Hypothalamus (tissue), 51 donors: Measurements from ENCODE around the gene SRSF12.
A peak's percentile ranks its signal among the peaks of the same experiment; 100 is the strongest.
"Not testable (repeated sequence)": the region's sequence is repeated elsewhere in the genome, so short reads cannot be mapped to it uniquely, and the experiment has no call there.

Experiments used
- DNase-seq, 51 donors: peaks; one replicate each; lab custom pipeline; 2025; lab: John Stamatoyannopoulos, UW

Gene SRSF12

GRCh38 chr6:89079511-89080234 is 38.2 kb downstream of the SRSF12 start:
- peak in 24 of 51 donors; percentile 3 to 89 (median 23) for DNase-seq

GRCh38 chr6:89073840-89074239 is 44.0 kb downstream of the SRSF12 start:
- no peak for DNase-seq

DNA sequence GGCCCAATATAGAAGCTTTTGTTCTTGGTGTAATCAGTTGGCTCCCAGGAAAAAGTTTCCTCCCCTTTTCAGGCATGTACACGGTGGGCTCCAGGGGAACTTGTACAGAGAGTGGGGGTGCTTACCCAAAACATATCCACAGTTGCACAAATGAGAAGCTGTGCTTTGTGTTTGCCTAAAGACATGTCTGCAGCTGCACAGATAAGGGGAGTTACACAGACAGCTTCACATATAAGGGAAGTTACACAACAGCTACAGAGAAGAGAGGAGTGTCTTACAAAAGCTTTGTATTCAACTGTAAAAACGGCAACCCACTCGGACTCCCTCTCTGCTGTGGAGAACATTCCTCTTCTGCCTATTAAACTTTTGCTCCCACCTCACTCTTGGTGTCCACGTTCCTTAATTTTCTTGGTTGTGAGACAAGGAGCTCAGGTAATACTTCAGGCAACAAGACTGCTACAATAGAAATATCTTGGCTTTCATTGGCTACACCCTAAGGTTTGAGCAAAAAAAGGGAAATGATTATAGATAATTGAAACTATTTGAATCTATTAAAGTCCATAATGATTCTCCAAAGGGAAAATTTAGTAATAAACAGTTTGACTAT is 44.8 kb downstream of the SRSF12 start:
- DNase-seq, result peak in 3 of 51 donors; percentile 13 to 83 (median 31)

GRCh38 chr6:89071036-89071435 is 46.8 kb downstream of the SRSF12 start:
- no peak for DNase-seq

DNA sequence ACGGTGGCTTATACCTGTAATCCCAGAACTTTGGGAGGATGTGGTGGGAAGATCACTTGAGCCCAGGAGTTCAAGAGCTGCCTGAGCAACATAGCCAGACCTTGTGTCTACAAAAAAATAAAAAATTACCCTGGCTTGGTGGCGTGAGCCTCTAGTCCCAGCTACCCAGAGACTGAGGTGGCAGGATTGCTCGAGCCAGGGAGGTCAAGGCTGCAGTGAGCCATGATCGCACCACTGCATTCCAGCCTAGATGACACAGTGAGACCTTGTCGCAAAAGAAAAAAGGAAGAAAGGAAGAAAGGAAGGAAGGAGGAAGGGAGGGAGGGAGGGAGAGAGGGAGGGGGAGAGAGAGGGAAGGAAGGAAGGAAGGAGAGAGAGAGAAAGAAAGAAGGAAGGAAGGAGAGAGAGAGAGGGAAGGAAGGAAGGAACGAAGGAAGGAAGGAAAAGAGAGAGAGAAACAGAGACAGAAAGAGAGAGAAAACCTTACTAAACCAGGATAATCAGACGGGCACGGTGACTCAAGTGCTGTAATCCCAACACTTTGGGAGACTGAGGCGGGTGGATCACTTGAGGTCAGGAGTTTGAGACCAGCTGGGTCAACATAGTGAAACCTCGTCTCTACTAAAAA is 48.2 kb downstream of the SRSF12 start:
- DNase-seq, result no peak

GRCh38 chr6:89068695-89069094 is 49.2 kb downstream of the SRSF12 start:
- no peak for DNase-seq

DNA sequence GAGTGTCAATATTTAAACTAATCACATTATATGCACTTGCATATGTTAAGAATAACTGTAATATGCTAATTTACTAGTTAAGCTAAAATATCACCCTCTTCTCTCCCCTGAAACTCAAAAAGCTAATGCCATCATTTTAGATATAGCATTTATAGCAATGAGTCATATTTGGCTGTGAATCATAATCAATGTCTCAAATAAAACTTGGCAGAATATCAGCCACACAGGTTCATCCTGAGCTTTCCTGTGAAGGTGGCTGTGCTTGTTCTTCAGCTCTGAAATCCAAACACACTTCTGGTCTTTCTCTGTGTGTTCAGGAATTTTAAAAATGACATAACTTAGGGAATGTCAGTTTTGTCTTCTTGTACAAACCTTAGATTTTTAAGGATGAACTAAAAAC is 50.1 kb downstream of the SRSF12 start:
- no peak for DNase-seq

DNA sequence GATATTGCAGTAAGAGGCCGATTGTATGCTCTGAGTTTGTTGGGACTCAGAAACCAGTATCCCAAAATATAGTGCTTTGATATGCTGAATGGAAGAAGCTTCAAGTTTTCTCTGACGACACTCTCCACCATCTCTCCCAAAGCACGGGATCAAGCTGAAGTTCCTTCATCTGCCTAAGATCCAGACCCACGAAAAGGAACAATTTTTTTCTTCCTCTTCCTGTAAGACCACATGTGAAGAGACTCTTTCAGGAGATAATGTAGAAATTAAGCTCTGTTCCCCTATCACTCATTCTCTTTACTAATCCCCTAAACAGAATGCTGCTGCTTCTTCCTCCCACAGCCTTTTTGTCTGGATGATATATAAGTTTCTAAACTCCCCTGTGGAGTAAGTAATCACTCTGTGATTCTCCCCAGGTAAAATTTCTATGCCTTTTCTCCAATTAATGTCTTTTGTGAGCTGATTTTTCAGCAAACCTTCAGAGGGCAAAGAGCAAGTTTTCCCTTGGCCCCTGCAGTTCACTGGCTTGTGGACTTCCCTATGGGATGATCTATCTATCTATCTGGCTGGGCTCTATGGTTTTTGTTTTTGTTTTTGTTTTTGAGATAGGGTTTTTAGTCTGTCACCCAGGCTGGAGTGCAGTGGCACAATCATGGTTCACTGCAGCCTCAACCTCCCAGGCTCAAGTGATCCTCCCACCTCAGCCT is 50.8 kb downstream of the SRSF12 start:
- peak in 1 of 51 donors; percentile 8 for DNase-seq

DNA sequence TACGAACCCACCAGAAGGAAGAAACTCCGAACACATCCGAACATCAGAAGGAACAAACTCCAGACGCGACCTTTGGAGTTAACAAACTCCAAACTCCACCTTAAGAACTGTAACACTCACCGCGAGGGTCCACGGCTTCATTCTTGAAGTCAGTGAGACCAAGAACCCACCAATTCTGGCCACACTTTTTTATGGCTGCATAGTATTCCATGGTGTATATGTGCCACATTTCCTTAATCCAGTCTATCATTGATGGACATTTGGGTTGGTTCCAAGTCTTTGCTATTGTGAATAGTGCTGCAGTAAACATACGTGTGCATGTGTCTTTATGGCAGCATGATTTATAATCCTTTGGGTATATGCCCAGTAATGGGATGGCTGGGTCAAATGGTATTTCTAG is 51.8 kb downstream of the SRSF12 start:
- not testable (repeated sequence) for DNase-seq

DNA sequence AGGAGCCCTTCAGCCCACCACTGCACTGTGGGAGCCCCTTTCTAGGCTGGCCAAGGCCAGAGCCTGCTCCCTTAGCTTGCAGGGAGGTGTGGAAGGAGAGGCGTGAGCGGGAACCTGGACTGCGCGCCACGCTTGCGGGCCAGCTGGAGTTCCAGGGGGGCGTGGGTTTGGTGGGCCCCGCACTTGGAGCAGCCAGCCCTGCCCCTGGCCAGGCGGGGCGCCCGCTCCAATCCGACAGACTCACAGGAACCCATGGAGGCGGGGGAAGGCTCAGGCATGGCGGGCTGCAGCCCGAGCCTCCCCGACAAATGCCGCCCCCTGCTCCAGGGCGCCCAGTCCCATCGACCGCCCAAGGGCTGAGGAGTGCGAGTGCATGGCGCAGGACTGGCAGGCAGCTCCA is 52.9 kb downstream of the SRSF12 start:
- not testable (repeated sequence) for DNase-seq

DNA sequence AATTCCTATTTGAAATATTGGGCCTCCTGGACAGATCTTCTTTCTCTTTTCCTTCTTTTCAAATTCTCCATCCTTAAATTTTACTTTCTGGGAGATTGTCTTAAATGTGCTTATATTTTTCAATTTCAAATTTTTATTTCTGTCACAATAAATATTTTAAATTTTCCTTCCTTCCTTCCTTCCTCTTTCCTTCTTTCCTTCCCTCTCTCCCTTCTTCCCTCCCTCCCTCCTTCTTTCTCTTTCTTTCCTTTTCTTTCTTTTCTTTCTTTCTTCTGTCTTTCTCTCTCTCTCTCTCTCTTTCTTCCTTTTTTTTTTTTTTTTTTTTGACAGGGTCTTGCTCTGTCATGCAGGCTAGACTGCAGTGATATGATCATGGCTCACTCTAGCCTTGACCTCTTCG is 54.0 kb downstream of the SRSF12 start:
- DNase-seq, result no peak

DNA sequence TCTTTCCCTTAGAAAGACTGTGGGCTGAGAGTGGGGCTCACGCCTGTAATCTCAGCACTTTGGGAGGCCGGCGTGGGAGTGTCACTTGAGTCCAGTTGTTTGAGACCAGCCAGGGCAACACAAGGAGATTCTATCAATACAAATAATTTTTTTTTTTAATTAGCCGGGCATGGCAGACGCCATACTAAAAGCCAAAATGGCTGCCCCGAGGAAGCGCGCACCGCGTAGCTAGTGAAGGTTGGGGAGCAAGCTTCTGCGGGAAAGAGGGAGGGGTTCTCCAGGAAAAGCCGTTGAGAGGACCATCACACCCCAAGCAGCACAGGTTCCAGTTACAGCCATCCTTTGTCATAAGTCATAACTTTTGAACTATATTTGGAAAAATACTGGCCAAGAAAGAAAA is 58.6 kb downstream of the SRSF12 start:
- DNase-seq, result no peak

- no peak for DNase-seq
Observed at GRCh38 chr6:89058627-89059026, 59.2 kb downstream of the SRSF12 start.

DNA sequence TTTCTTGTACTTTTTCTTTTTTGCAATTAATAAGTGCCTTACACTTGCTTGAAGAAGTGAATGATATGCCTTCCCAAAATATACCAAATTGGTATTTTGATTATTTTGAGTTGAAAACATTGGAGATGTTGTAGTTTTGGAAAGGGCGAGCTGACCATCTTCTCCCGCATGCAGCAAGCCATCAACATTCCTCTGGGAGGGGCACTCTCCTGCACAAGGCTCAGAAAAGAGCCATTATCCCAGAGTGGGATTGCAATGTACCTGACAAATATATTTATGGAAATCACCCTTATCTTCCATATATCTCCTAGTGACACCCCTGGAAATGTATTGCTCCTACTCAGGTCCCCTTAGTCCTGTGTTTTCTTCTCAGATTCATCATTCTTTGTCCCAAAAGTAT is 60.1 kb downstream of the SRSF12 start:
- no peak for DNase-seq

GRCh38 chr6:89054208-89054607 is 63.7 kb downstream of the SRSF12 start:
- no peak for DNase-seq

DNA sequence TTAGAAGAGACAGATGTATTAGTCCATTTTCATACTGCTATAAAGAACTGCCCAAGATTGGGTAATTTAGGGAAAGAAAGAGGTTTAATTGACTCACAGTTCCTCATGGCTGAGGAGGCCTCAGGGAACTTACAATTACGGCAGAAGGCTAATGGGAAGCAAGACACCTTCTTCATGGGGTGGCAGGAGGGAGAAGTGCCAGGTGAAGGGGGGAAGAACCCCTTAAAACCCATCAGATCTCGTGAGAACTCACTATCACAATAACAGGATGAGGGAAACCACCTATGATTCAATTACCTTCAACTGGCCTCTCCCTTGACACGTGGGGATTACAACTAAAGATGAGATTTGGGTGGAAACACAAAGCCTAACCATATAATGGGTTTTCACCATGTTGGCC is 66.2 kb downstream of the SRSF12 start:
- DNase-seq, result no peak

DNA sequence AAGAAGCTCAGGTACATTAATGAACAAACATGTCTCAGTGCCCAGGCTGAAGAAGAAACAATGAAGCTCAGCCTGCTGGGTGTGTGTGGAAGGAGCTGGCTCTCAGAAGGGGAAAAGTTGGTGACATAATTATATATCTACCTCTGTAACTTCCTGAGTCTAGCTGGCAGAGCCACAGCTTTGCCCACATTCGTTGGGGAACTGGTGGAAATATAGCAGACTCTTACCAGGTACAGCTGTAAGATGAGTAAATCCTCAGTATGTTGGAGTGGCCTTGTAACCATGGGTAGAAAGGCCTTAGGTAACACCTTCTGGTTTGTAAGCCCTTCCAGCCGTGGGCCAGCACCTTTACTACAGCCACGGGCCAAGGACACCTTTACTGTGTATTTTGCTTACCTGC is 67.2 kb downstream of the SRSF12 start:
- no peak for DNase-seq

- DNase-seq, result no peak
Observed at GRCh38 chr6:89050155-89050554, 67.7 kb downstream of the SRSF12 start.

DNA sequence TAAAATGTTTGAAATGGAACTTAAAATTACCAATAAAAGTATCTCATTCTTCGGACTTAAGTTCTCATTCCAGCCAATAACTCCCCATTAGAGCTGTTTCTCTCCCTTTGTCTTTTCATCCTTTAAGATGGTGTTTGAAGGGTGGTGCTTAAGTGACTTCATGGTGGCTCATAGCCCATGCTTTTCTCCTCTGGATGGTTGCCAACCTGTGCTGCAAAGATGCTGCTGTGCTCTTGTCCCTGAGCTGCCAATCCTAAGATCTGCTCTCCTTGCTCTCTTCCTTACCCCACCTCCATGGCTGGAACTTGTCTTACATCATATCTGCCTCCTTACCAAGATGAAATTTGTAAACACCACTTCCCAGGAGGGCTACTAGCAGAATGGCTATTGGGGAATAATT is 68.9 kb downstream of the SRSF12 start:
- no peak for DNase-seq

DNA sequence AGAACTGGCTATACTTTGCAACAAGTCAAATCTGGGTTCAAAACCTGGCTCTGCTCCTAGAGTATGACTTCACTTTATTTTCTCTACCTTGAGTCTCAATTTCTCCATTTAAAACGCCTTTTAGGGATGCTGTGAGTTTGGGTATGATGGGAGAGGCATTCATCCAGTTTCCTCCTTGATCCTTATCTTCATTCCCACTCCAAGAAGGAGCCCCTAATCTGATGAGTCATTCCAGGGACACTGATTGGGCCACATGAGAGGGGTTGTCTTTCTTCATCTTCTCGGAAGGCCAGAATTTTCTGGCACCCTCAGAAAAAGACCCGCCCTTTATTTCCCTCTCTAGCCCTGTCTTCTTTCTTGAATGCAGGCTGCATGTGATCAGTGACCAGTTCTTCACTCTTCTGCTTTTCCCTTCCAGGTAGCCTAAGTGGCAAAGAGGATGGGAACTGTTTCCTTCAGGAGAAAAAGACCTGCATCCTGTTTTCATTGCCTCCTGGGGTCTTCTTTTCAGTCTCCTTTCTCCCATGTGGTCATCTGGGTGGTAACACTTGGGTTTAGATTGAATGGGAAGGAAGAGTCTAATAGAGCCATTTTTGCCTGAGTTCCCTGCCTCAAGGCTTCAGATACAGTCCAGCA is 69.5 kb downstream of the SRSF12 start:
- DNase-seq, result no peak

DNA sequence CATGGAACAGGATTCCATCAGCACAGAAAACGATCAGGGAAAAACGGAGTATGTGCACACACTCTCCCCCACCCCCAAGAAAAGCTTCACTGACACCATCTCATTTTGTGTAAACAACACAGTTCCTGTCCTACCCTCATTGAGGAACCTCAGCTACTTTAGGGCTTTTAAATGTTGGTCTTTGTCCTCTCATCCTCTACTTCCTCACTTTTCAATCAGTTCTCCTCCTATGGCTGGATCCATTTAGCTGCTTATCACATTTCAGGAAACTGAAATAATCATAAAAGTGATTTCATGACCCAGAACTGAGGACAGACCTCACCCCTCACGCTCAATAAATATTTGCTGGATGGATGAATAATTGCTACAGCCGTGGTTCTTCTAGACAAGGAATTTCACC is 70.4 kb downstream of the SRSF12 start:
- no peak for DNase-seq
